ENCODE data around the gene TRIM44.

DNA sequence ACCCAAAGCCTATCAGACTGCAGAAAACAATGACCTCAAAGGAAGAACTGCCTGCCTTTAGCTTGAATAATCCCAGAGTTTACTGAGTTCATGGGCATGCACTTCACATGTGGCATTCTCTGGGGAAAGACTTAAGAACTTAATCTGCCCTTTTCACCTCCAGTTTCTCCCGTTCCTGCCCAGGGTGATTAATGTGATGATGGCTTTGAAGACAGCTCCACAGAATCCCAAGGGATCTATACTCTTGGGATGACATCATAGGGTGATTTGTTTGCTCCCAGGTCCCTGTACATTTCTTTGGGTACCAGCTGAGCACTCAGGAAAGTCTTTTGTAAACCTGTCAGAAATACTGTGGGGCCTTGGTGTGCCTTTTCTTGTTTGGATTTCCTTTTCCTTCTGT, 30.3 kb upstream of the TRIM44 start:
- TF ChIP-seq, protein P1, sequence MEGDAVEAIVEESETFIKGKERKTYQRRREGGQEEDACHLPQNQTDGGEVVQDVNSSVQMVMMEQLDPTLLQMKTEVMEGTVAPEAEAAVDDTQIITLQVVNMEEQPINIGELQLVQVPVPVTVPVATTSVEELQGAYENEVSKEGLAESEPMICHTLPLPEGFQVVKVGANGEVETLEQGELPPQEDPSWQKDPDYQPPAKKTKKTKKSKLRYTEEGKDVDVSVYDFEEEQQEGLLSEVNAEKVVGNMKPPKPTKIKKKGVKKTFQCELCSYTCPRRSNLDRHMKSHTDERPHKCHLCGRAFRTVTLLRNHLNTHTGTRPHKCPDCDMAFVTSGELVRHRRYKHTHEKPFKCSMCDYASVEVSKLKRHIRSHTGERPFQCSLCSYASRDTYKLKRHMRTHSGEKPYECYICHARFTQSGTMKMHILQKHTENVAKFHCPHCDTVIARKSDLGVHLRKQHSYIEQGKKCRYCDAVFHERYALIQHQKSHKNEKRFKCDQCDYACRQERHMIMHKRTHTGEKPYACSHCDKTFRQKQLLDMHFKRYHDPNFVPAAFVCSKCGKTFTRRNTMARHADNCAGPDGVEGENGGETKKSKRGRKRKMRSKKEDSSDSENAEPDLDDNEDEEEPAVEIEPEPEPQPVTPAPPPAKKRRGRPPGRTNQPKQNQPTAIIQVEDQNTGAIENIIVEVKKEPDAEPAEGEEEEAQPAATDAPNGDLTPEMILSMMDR (conservative IDR thresholded peaks at IDR 0.05; ENCODE audit: low read depth, low read length): no peak
- TF ChIP-seq EZH2 (IDR thresholded peaks at IDR 0.05; ENCODE audit: borderline replicate concordance, low read depth, low read length, poor library complexity, severe bottlenecking): no peak
